OCI-LY3 (cell line): ENCODE measurements around the gene OLA1.
A peak's percentile ranks its signal among the peaks of the same experiment; 100 is the strongest.

Source experiments
- H2AFZ ChIP-seq: fragments of 200-600, 300-600 bp; shearing (Covaris generic); 2 replicates; pipeline ENCODE4 v1.6.0; 2014; ENCODE audit warnings: antibody characterized with exemption, low read depth, low read length
- H3K27ac ChIP-seq: fragments of 200-600, 300-600 bp; sonication (generic); 2 replicates; pipeline ENCODE4 v1.5.1; 2014; ENCODE audit warnings: mild to moderate bottlenecking, low read length, moderate library complexity, mixed read lengths
- H3K27me3 ChIP-seq: fragments of 200-600, 300-600 bp; sonication (generic); 2 replicates; pipeline ENCODE4 v1.6.1; 2014; ENCODE audit warnings: low read depth, low read length, mixed read lengths
- H3K36me3 ChIP-seq: fragments of 200-600, 300-600 bp; sonication (generic); replicated peaks from 2 replicates; pipeline ENCODE3; 2014; ENCODE audit warnings: low read depth, low read length, mixed read lengths
- H3K4me1 ChIP-seq: fragments of 300-600, 200-600 bp; sonication (generic); 2 replicates; pipeline ENCODE4 v1.6.1; 2014; ENCODE audit warnings: low read length, mixed read lengths
- H3K4me2 ChIP-seq: fragments of 200-600, 300-600 bp; sonication (generic); 2 replicates; pipeline ENCODE4 v1.6.1; 2014; ENCODE audit warnings: low read length, mixed read lengths
- H3K4me3 ChIP-seq: fragments of 300-600, 200-600 bp; sonication (generic); 2 replicates; pipeline ENCODE4 v1.5.1; 2014; ENCODE audit warnings: antibody characterized with exemption, mild to moderate bottlenecking, low read length, moderate library complexity
- H3K79me2 ChIP-seq: fragments of 300-600, 200-600 bp; shearing (Covaris generic); 2 replicates; pipeline ENCODE4 v1.6.1; 2014; ENCODE audit warnings: mild to moderate bottlenecking, low read length, mixed read lengths
- H3K9ac ChIP-seq: fragments of 300-600, 200-600 bp; shearing (Covaris generic); 2 replicates; pipeline ENCODE4 v1.6.0; 2014; ENCODE audit warnings: mild to moderate bottlenecking, low read length, moderate library complexity
- H3K9me3 ChIP-seq: fragments of 200-600, 300-600 bp; shearing (Covaris generic); 2 replicates; pipeline ENCODE4 v1.6.1; 2014; ENCODE audit warnings: low read length, mixed read lengths; ENCODE audit not compliant: insufficient read depth
- H4K20me1 ChIP-seq: fragments of 200-600, 300-600 bp; sonication (generic); 2 replicates; pipeline ENCODE4 v1.6.1; 2016; ENCODE audit warnings: low read length, mixed read lengths; ENCODE audit not compliant: insufficient read depth
- CTCF ChIP-seq: fragments of 200-600, 300-600 bp; sonication (generic); IDR thresholded peaks from 2 replicates; pipeline ENCODE4 v1.5.1; 2014; ENCODE audit warnings: antibody characterized with exemption, low read length, low read depth
- EZH2phosphoT487 ChIP-seq: fragments of 200-600 bp; shearing (Covaris generic); IDR thresholded peaks from 2 replicates; pipeline ENCODE4 v1.6.1; 2018; ENCODE audit warnings: antibody characterized with exemption, mixed run types, low read depth

Gene OLA1

DNA sequence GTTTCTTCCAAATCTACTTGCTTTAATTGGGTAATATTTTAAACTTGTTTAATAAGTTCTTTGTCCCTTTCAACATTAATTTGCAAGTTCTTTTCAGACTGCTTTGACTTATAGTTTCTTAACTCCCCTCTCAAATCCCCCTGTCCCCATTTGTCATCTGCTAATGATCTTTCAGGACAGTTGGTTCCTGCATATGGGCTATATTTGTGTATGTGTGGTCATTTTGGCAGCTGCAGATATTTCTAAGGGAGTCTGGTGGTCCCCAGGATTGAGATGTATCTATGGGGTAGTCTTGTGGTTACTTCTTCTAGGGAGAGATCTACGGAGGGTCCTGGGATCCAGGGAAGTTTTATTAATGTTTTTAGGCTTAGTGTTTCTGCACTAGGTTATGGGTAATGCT, 162.6 kb downstream of the OLA1 start:
- TF ChIP-seq EZH2phosphoT487: no peak
- no peak for TF ChIP-seq CTCF
- Histone ChIP-seq H3K27ac (no peak overlapping the region), H2AFZ (no peak overlapping the region), H3K9ac (no peak overlapping the region), H3K4me1 (peaks cover 16% of the 10 kb centered on the region), H3K36me3 (peaks cover under 1% of the 10 kb centered on the region), H3K27me3 (no peaks in the 10 kb centered on the region), H4K20me1 (no peaks in the 10 kb centered on the region), H3K79me2 (no peaks in the 10 kb centered on the region), H3K4me2 (no peak overlapping the region), H3K4me3 (no peak overlapping the region), H3K9me3 (no peaks in the 10 kb centered on the region)

GRCh38 chr2:174083843-174084458, 164.4 kb downstream of the OLA1 start:
- H3K9me3 ChIP-seq: no peaks in the 10 kb centered on the region

GRCh38 chr2:174080672-174081121, 167.6 kb downstream of the OLA1 start:
- no peak overlapping the region for H3K4me3 ChIP-seq
- TF ChIP-seq EZH2phosphoT487: no peak
- no peak for TF ChIP-seq CTCF

More at GRCh38 chr2:174083843-174084458, 164.4 kb downstream of the OLA1 start:
- H3K36me3 ChIP-seq: peaks cover 3% of the 10 kb centered on the region
- peaks cover 16% of the 10 kb centered on the region for H3K4me1 ChIP-seq
- no peaks in the 10 kb centered on the region for H4K20me1 ChIP-seq
- no peak overlapping the region for H3K27ac ChIP-seq
- no peaks in the 10 kb centered on the region for H3K79me2 ChIP-seq
- TF ChIP-seq EZH2phosphoT487: no peak
- TF ChIP-seq CTCF: no peak
- no peaks in the 10 kb centered on the region for H3K27me3 ChIP-seq
- H3K9ac ChIP-seq: no peak overlapping the region
- no peak overlapping the region for H2AFZ ChIP-seq
- no peak overlapping the region for H3K4me3 ChIP-seq
- H3K4me2 ChIP-seq: no peak overlapping the region

DNA sequence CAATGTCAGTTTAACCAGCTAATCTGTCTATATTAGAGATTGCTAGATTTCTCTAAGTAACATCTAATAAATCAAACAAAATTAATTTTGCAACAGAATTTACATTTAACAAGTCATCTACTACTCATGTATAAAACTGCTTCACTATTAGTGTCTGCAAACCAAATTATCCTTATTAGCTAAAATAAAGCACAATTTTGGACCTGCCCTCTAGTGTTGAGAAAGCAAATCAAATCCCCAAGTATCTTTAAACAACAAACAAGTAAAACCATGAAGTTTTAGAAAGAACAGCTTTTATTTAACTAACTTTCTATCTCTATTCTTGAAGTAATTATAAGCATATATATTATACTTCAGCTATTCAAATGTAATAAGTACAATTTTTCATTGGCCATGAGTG, 170.1 kb downstream of the OLA1 start:
- H3K27me3 ChIP-seq: no peaks in the 10 kb centered on the region
- no peaks in the 10 kb centered on the region for H3K9me3 ChIP-seq
- no peak overlapping the region for H3K4me3 ChIP-seq
- H2AFZ ChIP-seq: no peak overlapping the region
- H3K27ac ChIP-seq: no peak overlapping the region
- H3K36me3 ChIP-seq: peaks cover 10% of the 10 kb centered on the region
- H3K79me2 ChIP-seq: no peaks in the 10 kb centered on the region
- TF ChIP-seq EZH2phosphoT487 (no peak), CTCF (peak; percentile 58)
- no peaks in the 10 kb centered on the region for H3K4me1 ChIP-seq
- no peak overlapping the region for H3K9ac ChIP-seq
- no peak overlapping the region for H3K4me2 ChIP-seq
- no peaks in the 10 kb centered on the region for H4K20me1 ChIP-seq

More at GRCh38 chr2:174080672-174081121, 167.6 kb downstream of the OLA1 start:
- Histone ChIP-seq H2AFZ (no peak overlapping the region), H3K36me3 (peaks cover 3% of the 10 kb centered on the region), H3K9ac (no peak overlapping the region), H3K4me1 (no peaks in the 10 kb centered on the region), H3K4me2 (no peak overlapping the region), H3K9me3 (no peaks in the 10 kb centered on the region), H3K27me3 (no peaks in the 10 kb centered on the region), H3K27ac (no peak overlapping the region), H4K20me1 (no peaks in the 10 kb centered on the region), H3K79me2 (no peaks in the 10 kb centered on the region)
